ENCODE measurements around the gene GUCY2C.

The GUCY2C gene

DNA sequence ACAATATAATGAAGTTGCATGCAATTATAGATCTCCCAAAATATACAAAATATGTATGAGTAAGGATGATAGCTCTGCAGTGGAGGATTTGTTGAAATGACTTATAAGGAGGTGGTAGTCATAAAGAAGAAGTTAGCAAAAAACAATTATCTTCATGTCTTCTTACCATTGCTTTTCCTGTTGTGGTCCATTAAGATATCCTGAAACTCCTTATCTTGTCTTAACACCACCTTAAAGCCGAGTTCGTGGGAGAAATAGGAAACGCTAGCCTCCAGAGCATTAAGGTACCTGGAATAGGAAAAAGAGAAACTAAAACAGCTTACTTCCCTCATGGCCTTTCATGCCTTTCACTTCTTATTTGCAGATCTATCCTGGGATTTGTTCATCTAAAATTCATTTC, 15.2 kb downstream of the GUCY2C start:
- Histone ChIP-seq H3K9ac (no peak overlapping the region), H3K27ac (no peak overlapping the region), H3K9me3 (ENCODE audit: control insufficient read depth, low read length) (no peaks in the 10 kb centered on the region), H3K4me3 (ENCODE audit: low read depth, low read length) (no peak overlapping the region), H3K36me3 (ENCODE audit: control insufficient read depth, insufficient read depth, low read length) (no peaks in the 10 kb centered on the region), H3K27me3 (ENCODE audit: control insufficient read depth, insufficient read depth, low read length) (no peaks in the 10 kb centered on the region), H3K4me2 (ENCODE audit: low read length) (no peak overlapping the region), H2AFZ (no peak overlapping the region), H3K4me1 (no peaks in the 10 kb centered on the region), H3K79me2 (no peaks in the 10 kb centered on the region)
- TF ChIP-seq, protein P1, sequence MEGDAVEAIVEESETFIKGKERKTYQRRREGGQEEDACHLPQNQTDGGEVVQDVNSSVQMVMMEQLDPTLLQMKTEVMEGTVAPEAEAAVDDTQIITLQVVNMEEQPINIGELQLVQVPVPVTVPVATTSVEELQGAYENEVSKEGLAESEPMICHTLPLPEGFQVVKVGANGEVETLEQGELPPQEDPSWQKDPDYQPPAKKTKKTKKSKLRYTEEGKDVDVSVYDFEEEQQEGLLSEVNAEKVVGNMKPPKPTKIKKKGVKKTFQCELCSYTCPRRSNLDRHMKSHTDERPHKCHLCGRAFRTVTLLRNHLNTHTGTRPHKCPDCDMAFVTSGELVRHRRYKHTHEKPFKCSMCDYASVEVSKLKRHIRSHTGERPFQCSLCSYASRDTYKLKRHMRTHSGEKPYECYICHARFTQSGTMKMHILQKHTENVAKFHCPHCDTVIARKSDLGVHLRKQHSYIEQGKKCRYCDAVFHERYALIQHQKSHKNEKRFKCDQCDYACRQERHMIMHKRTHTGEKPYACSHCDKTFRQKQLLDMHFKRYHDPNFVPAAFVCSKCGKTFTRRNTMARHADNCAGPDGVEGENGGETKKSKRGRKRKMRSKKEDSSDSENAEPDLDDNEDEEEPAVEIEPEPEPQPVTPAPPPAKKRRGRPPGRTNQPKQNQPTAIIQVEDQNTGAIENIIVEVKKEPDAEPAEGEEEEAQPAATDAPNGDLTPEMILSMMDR (IDR thresholded peaks at IDR 0.05), result no peak

DNA sequence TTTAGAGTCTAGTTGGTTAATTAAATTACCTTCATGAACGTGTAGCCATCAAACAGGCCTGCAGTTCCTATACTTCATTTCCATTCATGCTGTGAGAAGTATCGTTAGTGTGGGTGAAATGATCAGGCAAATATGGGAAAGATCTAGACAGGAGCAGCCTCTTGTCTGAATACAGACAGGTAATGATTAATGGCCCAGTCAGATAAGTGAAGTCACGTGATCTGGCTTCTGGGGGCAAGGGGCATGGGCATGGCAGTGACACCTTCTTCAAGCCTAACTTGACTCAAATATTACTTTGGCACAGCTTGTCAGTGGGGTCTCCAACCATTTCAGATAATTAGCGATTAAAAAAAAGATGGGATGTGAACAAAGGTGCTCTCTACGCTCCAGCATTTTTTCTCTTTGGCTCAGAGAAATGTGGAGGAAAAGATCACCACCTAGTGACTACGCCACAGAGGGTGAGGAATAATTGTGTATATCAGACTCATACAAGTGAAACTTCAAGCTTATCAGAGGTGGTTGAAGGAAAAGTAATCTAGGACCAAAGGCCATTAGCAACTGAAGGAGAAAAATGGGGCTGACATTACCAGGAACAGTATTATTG, 17.8 kb downstream of the GUCY2C start:
- no peak overlapping the region for H3K4me2 ChIP-seq (ENCODE audit: low read length)
- no peak overlapping the region for H3K4me3 ChIP-seq (ENCODE audit: low read depth, low read length)
- H3K4me1 ChIP-seq, result no peaks in the 10 kb centered on the region
- TF ChIP-seq, protein P1 (IDR thresholded peaks at IDR 0.05), result no peak
- no peaks in the 10 kb centered on the region for H3K9me3 ChIP-seq (ENCODE audit: control insufficient read depth, low read length)
- no peaks in the 10 kb centered on the region for H3K36me3 ChIP-seq (ENCODE audit: control insufficient read depth, insufficient read depth, low read length)
- no peak overlapping the region for H3K27ac ChIP-seq
- no peaks in the 10 kb centered on the region for H3K79me2 ChIP-seq
- H3K9ac ChIP-seq, result no peak overlapping the region
- H3K27me3 ChIP-seq (ENCODE audit: control insufficient read depth, insufficient read depth, low read length), result no peaks in the 10 kb centered on the region
- H2AFZ ChIP-seq, result no peak overlapping the region

DNA sequence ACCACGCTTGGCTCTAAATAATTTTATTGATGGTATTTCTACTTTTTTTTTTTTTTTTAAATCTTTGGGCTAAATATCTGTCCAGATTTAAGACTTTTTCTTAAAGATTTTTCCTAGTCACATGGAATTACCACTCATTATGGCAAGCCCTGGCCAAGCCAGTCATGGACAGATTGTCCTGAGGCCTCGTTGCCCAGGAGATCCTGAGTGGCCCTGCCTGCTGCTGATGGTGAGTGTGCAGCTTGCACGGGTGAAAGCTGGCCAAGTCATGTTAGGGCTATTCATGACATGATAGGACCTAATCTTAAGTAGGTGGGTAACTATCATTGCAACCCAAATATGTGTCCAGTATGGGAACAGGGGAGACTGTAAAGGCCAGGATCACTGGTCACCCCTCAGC, 27.8 kb downstream of the GUCY2C start:
- Histone ChIP-seq H3K36me3 (ENCODE audit: control insufficient read depth, insufficient read depth, low read length) (no peaks in the 10 kb centered on the region), H3K9ac (no peak overlapping the region), H3K27me3 (ENCODE audit: control insufficient read depth, insufficient read depth, low read length) (no peaks in the 10 kb centered on the region), H3K79me2 (no peaks in the 10 kb centered on the region), H3K4me2 (ENCODE audit: low read length) (no peak overlapping the region), H2AFZ (no peak overlapping the region), H3K27ac (no peak overlapping the region), H3K9me3 (ENCODE audit: control insufficient read depth, low read length) (no peaks in the 10 kb centered on the region), H3K4me1 (no peaks in the 10 kb centered on the region), H3K4me3 (ENCODE audit: low read depth, low read length) (no peak overlapping the region)
- TF ChIP-seq, protein P1 (IDR thresholded peaks at IDR 0.05), result no peak

DNA sequence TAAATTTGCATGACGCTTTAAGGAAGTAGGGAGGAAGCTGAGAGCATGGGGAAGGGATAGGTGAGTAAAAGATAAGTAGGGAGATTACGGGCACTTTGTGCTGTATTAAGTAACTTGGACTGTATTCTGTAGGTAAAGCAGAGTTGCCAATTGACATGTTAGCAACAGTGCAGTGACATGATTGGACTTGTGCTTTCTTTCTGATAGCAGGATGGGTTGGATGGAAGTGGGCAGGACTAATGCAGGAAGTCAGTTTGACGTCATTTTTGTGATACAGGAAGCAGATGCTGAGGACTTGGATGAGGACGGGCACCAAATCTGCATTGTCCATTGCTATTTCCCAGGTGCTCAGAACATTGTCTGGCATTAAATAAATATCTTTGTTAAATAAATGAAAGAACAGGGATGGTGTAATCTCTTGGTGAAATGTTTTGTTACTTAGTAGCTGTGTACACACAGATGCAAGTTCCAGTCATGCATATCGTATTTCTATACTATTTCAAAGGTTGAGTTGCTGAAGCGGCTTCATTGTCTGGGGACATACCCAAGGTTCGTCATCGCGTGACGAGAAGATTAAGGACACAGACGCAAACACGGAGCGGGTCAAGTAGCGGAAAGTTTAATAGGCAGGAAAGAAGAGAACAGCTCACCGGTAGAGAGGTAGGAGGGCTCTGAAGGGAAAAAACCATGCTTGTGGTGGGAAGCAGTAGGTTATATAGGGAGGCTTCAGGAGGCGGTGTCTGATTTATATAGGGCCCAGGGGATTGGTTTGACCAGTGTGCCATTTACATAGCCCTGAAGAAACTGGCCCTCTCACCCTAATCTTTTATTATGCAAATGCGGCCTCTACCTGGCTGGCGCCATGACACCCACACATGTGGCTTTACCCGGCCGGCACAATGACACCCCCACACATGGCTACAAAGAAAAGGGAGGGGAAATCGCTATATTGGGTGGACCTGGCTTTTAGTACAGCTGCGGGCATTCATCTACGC, 30.7 kb downstream of the GUCY2C start:
- H3K4me3 ChIP-seq (ENCODE audit: low read depth, low read length), result no peak overlapping the region

More for the DNA sequence above, 30.7 kb downstream of the GUCY2C start:
- Histone ChIP-seq H3K9me3 (ENCODE audit: control insufficient read depth, low read length) (no peaks in the 10 kb centered on the region), H3K4me1 (no peaks in the 10 kb centered on the region), H3K36me3 (ENCODE audit: control insufficient read depth, insufficient read depth, low read length) (no peaks in the 10 kb centered on the region), H3K27ac (no peak overlapping the region), H3K27me3 (ENCODE audit: control insufficient read depth, insufficient read depth, low read length) (no peaks in the 10 kb centered on the region), H3K79me2 (no peaks in the 10 kb centered on the region), H3K4me2 (ENCODE audit: low read length) (no peak overlapping the region), H3K9ac (no peak overlapping the region), H2AFZ (no peak overlapping the region)
- TF ChIP-seq, protein P1 (IDR thresholded peaks at IDR 0.05), result no peak
